ENCODE data around the gene PRKAG3. TPM values are rescaled to one million over a fixed set of nuclear protein-coding genes. Genes with fewer than 3 reads are reported as not detected.

The PRKAG3 gene
- total RNA-seq, 4 donors from 2014 or later, result 0.32 TPM; not detected in 3

GRCh38 chr2:218873359-218874194 is 42.0 kb upstream of the PRKAG3 start:
- DNase-seq (ENCODE audit: low spot score in 2 of 2), result no peak
- no peak overlapping the region for H3K4me3 ChIP-seq (ENCODE audit: low read depth, poor library complexity, severe bottlenecking)
- TF ChIP-seq POLR2A (IDR thresholded peaks at IDR 0.05), result no peak
- no peak for TF ChIP-seq CTCF (IDR thresholded peaks at IDR 0.05)
- WGBS, 2 donors, result 51 to 68% methylated on average over 62 to 75 of the region's 86 CpGs
- intact Hi-C loops (cut with DNase I; ENCODE audit: low total_unique reads), result no loop called here

GRCh38 chr2:218872645-218873358 is 41.2 kb upstream of the PRKAG3 start:
- DNase-seq (ENCODE audit: low spot score in 2 of 2), result no peak
- WGBS, 2 donors, result 56 to 60% methylated on average over 22 of the region's 22 CpGs
- TF ChIP-seq CTCF (IDR thresholded peaks at IDR 0.05) (no peak), POLR2A (IDR thresholded peaks at IDR 0.05) (no peak)
- intact Hi-C loops (cut with DNase I; ENCODE audit: low total_unique reads), result no loop called here
- no peak overlapping the region for H3K4me3 ChIP-seq (ENCODE audit: low read depth, poor library complexity, severe bottlenecking)

GRCh38 chr2:218871345-218872302 is 40.0 kb upstream of the PRKAG3 start:
- intact Hi-C loops (cut with DNase I; ENCODE audit: low total_unique reads), result no loop called here
- WGBS, 2 donors, result 46 to 52% methylated on average over 58 to 60 of the region's 60 CpGs
- DNase-seq (ENCODE audit: low spot score in 2 of 2), result no peak
- H3K4me3 ChIP-seq (ENCODE audit: low read depth, poor library complexity, severe bottlenecking), result no peak overlapping the region
- TF ChIP-seq CTCF (IDR thresholded peaks at IDR 0.05), result no peak
- TF ChIP-seq POLR2A (IDR thresholded peaks at IDR 0.05), result no peak

- TF ChIP-seq POLR2A (IDR thresholded peaks at IDR 0.05) (no peak), CTCF (IDR thresholded peaks at IDR 0.05) (no peak)
- intact Hi-C loops (cut with DNase I; ENCODE audit: low total_unique reads), result no loop called here
- no peak for DNase-seq (ENCODE audit: low spot score in 2 of 2)
- H3K4me3 ChIP-seq (ENCODE audit: low read depth, poor library complexity, severe bottlenecking), result no peak overlapping the region
- WGBS, 2 donors, result 61 to 76% methylated on average over 6 to 9 of the region's 18 CpGs
These were observed 39.4 kb upstream of the PRKAG3 start for GRCh38 chr2:218870984-218871344.

GRCh38 chr2:218869064-218869463 is 37.5 kb upstream of the PRKAG3 start:
- intact Hi-C loops (cut with DNase I; ENCODE audit: low total_unique reads), result no loop called here
- no peak for DNase-seq (ENCODE audit: low spot score in 2 of 2)
- TF ChIP-seq CTCF (IDR thresholded peaks at IDR 0.05), result no peak
- no peak for TF ChIP-seq POLR2A (IDR thresholded peaks at IDR 0.05)
- 89 to 90% methylated on average over 9 of the region's 9 CpGs for WGBS, 2 donors
- no peak overlapping the region for H3K4me3 ChIP-seq (ENCODE audit: low read depth, poor library complexity, severe bottlenecking)
